IPS-11a (cell line): ENCODE results near the gene PELI2.

Experiments
- H3K4me3 ChIP-seq: one replicate; pipeline ENCODE4 v1.5.1; 2013; ENCODE audit warnings: low read depth, low read length, control low read depth

Gene PELI2

GRCh38 chr14:56289155-56289554, 170.9 kb downstream of the PELI2 start:
- H3K4me3 ChIP-seq = no peak overlapping the region

- no peak overlapping the region for H3K4me3 ChIP-seq
Measured at GRCh38 chr14:56290195-56290594, 172.0 kb downstream of the PELI2 start.

DNA sequence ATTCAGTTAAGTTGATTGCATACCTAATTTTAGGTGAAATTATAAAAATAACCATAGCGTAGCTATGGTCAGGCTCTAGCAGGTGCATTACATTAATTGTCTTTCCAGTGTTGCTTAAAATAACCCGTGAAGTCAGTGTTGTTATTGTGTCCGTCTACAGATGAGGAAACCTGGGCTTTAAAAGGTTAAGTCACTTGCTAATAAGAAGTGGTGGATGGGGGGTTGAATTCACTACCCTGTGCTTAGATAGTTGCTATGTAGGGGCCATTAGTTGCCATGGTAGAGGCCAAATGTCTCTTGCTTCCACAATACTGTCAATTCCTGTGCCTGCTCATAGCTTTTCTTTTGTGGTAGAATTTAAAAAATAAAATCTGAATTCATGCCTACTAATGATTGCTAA, 174.8 kb downstream of the PELI2 start:
- no peak overlapping the region for H3K4me3 ChIP-seq

DNA sequence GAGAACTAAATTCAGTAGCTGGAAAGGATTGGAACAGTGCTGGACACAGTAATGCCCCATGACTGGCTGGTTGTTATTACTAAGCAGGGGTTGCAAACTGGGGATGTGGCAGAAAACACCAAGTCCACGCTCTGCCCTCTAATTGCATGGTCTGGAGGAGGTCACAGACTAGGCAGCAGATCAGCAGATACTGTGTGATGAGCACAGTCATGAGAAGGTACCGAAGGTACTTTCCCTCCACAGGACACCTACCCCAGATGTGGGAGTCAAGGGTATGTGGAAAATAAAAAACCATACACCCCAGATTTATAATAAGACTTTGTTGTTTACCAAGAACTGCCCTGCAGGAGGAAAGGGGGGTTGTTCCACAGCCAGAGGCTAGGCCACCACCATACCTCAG, 175.3 kb downstream of the PELI2 start:
- H3K4me3 ChIP-seq = no peak overlapping the region

DNA sequence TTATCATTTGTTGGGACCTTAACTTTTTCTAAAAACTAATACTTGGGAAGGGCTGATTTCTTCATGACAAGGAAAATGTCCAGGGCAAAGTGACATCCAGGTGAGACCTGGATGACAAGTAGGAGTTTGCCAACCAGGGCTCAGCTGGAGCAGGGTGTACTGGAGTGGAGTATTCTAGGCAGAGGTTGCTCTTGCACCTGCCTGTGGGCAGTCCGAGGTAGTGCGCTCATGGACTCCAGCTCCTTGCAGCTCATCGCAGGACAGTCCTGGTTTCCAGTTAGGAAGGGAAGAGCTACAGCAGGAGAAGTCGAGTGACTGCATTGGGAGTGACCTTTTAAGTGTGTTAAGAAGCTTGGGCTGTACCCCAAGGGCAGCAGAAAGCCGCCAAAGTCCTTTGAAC, 175.9 kb downstream of the PELI2 start:
- no peak overlapping the region for H3K4me3 ChIP-seq

DNA sequence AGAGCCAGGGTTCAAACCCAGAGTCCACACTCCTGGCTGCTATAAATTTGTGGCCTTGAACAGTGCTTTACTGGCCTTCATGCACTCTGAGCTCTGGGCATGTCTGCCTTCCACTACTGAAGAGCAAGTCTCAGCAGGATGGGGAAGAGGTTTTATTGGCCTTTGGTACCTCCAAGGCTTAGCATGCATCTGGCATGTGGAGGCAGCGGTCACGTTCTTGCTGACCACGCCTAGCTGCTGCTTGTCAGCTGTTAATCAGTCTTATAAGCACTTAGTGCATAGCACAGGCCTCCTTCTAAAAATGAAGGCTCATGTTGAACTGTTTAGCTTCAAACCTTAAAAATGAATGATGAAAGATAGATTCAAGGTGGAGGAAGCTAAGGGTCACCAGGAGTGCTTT, 177.5 kb downstream of the PELI2 start:
- no peak overlapping the region for H3K4me3 ChIP-seq

DNA sequence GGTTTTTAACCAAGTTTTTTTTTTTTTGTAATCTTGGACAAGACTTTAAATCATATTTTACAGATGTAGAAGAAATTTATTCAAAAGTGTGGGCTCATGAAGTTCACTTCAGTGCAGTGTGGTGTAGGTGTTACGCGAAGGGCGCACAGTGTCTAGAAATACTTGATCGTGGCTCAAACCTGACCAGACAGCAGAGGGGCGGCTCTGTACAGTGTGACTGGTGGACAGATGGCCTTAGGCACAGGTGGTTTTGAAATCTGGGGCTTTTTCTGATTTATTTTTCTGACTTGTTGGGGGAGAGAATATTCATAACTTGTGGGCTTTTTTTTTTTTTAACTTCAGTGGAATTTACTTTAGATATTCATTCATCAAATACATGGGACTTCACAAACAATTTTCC, 179.2 kb downstream of the PELI2 start:
- no peak overlapping the region for H3K4me3 ChIP-seq

- no peak overlapping the region for H3K4me3 ChIP-seq
Measured at GRCh38 chr14:56299306-56299984, 181.2 kb downstream of the PELI2 start.

- H3K4me3 ChIP-seq = no peak overlapping the region
Measured at GRCh38 chr14:56300495-56300894, 182.3 kb downstream of the PELI2 start.

GRCh38 chr14:56304456-56304855, 186.2 kb downstream of the PELI2 start:
- no peak overlapping the region for H3K4me3 ChIP-seq

DNA sequence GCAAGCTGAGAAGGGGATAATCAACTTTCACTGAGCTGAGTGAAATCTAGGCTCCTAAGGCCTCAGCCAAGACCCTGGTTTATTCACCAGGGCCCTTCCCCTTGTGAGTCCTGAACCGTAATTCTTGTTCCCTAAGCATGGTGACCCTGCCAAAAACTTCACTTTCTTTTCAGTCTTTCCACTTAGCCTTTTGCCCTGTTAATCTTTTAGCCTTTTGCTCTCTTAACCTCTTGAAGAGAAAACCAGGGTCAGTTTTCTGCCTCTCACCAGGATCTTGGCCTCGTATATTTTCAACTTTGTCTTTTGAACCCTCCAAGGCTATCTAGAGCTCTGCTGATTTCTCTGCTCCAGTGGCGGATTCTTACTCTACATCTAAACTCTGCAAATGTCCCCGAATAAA, 191.0 kb downstream of the PELI2 start:
- H3K4me3 ChIP-seq = no peak overlapping the region

DNA sequence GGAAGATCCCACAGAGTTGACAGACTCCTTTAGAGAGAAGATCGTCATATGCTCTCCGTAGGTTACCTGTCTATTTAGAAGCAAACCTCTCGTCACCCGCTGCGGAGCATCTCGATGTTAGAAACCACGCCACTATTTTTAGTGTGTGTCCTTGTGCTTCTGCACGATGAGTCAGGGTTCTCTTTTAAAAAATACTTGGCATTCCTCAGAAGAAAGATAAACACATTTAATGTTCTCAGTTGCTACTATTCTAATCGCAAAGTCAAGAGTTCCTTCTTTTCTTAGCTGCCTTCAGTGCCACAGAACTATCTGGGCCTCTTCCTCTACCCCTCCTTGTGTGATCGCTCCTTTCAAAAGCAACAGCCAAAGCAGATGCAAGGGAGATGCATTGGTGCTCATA, 192.4 kb downstream of the PELI2 start:
- no peak overlapping the region for H3K4me3 ChIP-seq

DNA sequence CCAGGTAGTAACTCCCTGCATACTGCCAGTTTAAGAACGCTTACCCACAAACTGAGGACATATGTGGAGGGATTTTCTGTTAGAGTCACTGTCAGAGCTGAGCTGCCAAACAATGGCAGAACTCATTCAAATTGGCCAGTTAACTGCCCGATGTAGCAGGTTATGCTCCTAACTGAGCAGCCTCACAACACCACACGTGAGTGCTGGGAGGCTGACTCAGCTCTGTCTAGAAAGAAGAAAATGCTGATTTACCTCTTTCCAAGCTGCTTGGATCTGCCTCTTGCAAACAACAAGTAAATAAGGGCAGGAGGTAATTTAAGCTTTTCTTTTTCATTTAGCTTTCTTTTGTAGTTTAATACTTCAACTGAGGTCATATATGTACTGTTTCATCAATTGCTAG, 195.6 kb downstream of the PELI2 start:
- no peak overlapping the region for H3K4me3 ChIP-seq

- no peak overlapping the region for H3K4me3 ChIP-seq
Measured at GRCh38 chr14:56318393-56319115, 200.3 kb downstream of the PELI2 start.

DNA sequence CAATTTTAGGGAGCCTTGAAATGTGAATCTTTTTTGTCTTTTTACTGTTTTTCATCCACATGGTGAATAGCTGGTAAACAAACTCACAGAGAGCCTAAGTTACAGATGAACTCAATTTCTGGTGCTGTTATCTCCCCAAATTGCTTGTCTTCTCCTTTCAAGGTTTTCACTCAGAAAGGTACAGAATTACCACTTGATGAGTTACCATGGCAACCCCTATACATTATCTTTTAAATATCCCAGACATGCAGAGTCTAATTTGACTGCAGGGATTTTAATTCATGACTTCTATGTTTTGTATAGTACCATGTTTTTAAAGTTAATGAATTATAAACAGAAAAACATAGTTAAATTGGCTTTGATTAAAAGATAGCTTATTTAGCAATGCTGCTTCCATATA, 203.7 kb downstream of the PELI2 start:
- H3K4me3 ChIP-seq = no peak overlapping the region

GRCh38 chr14:56322531-56322930, 204.3 kb downstream of the PELI2 start:
- H3K4me3 ChIP-seq = no peak overlapping the region

DNA sequence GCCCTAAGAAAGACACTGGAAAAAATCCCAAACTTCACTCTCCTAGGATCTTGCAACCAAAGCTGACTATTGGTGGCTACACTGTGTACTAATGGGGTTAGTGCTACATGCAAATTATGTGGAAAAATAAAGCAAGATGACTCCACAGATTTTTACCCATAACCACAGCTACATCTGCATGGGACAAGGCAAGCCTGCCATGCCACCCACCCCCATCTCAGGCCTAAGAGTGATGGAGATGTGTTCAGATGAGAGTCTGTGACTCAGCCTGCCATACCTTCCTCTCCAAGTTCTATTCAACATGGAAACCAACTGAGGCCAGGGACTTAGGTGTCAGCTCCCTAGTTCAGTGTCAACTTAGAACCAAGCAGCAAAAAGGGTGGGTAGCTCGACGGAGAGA, 206.2 kb downstream of the PELI2 start:
- no peak overlapping the region for H3K4me3 ChIP-seq

DNA sequence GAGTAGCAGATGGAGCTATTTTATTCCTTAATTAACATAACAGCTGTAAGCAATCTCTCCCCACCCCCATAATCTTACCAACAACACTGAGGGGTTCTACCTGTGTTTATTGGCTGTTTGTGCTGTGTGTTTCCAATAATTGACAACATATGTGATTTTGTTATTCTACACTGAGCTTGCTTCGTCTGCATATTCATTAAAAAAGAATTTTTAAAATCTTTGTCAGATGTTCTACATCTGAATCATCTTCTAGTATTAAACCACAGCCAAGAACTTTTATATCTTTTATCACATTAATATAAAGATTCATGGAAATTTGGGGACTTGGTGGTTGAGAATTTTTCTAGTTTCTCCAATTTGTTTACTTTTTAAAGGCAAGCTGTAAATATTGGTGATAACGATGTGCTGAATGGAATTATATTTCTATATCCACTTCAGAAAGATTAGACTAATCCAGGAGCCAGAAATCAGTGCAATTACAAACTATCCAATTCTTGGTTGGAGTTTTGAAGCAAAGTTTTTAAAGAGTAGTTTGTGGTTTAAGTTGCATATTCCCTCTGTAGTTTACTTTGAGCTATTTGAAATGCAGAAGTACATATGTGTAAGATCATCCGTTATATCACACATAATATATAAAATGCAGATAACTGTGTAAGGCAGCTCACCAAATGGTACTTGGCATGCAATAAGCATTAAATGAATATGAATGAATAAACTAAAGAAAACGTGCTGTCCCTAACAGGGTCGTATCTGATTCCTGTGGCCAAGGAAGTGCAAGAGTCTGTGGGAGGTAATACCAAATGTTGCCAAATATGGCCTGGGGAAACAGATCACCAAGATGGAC, 206.9 kb downstream of the PELI2 start:
- H3K4me3 ChIP-seq = no peak overlapping the region

- no peak overlapping the region for H3K4me3 ChIP-seq
Measured at GRCh38 chr14:56328021-56328420, 209.8 kb downstream of the PELI2 start.

- no peak overlapping the region for H3K4me3 ChIP-seq
Measured at GRCh38 chr14:56331592-56332216, 213.5 kb downstream of the PELI2 start.
